A172 (cell line): ENCODE data around the gene AMFR. TPM values are rescaled to one million over a fixed set of nuclear protein-coding genes. Genes with fewer than 3 reads are reported as not detected.

Source experiments
- DNase-seq: peaks from one replicate; pipeline ENCODE4 v3.0.0-alpha.2; 2015; ENCODE audit warnings: low spot score
- total RNA-seq: library from RNA; depleted of rRNA; stranded (reverse); fragments of >200 nt; shearing (Covaris generic); gene quantifications from 2 replicates; pipeline ENCODE4 v1.2.3, GENCODE V29; 2014; rRNA removed

The AMFR gene
- total RNA-seq, result 172 and 175 TPM in 2 replicates

GRCh38 chr16:56425439-56425832 is at the start of gene AMFR:
Gene AMFR (minus strand): TSS chr16:56425545. CDS start chr16:56425327, 218 bp downstream.
- DNase-seq, result peak; percentile 60

- no peak for DNase-seq
Measured at GRCh38 chr16:56470666-56471065, 45.3 kb upstream of the AMFR start.

GRCh38 chr16:56470232-56470631 is 44.9 kb upstream of the AMFR start:
- no peak for DNase-seq

GRCh38 chr16:56469748-56470147 is 44.4 kb upstream of the AMFR start:
- no peak for DNase-seq

- no peak for DNase-seq
Measured at GRCh38 chr16:56468800-56469199, 43.5 kb upstream of the AMFR start.

- DNase-seq, result no peak
Measured at GRCh38 chr16:56466344-56466743, 41.0 kb upstream of the AMFR start.

GRCh38 chr16:56463153-56463552 is 37.8 kb upstream of the AMFR start:
- DNase-seq, result no peak

GRCh38 chr16:56462064-56462796 is 36.9 kb upstream of the AMFR start:
- DNase-seq, result no peak

GRCh38 chr16:56460101-56460500 is 34.8 kb upstream of the AMFR start:
- DNase-seq, result no peak

GRCh38 chr16:56457927-56458470 is 32.7 kb upstream of the AMFR start:
- DNase-seq, result no peak

GRCh38 chr16:56451753-56452689 is 26.7 kb upstream of the AMFR start:
- peak; percentile 44 for DNase-seq

- peak; percentile 99 for DNase-seq
Measured at GRCh38 chr16:56450986-56451752, 25.8 kb upstream of the AMFR start, which contains the start of the genes NUDT21 and OGFOD1. Gene NUDT21 (minus strand): TSS chr16:56451332. CDS start chr16:56451202, 130 bp downstream. Gene OGFOD1 (plus strand): TSS chr16:56451554. CDS start chr16:56451613, 59 bp downstream.

GRCh38 chr16:56450275-56450985 is 25.1 kb upstream of the AMFR start:
- DNase-seq, result peak; percentile 11

- no peak for DNase-seq
Measured at GRCh38 chr16:56448005-56448404, 22.7 kb upstream of the AMFR start.

GRCh38 chr16:56447286-56447685 is 21.9 kb upstream of the AMFR start:
- DNase-seq, result no peak

GRCh38 chr16:56438038-56438437 is 12.7 kb upstream of the AMFR start:
- DNase-seq, result no peak

- no peak for DNase-seq
Measured at GRCh38 chr16:56436258-56436657, 10.9 kb upstream of the AMFR start.

- DNase-seq, result no peak
Measured at GRCh38 chr16:56428091-56428490, 2.7 kb upstream of the AMFR start.

- DNase-seq, result no peak
Measured at GRCh38 chr16:56426585-56426984, 1.2 kb upstream of the AMFR start.

GRCh38 chr16:56424791-56425438 is 430 bp downstream of the AMFR start:
- no peak for DNase-seq
